OCI-LY1 (cell line): ENCODE measurements around the gene ADAM33.

Experiments
- EZH2 ChIP-seq: fragments of 200-600 bp; sonication (generic), shearing (Covaris generic); IDR thresholded peaks from 2 replicates; pipeline ENCODE4 v1.8.0; 2017; ENCODE audit warnings: borderline replicate concordance, mixed run types, mild to moderate bottlenecking, antibody characterized with exemption, low read length, moderate library complexity, mixed read lengths
- TF ChIP-seq, protein P1 (sequence below): fragments of 200-600 bp; sonication (generic), shearing (Covaris generic); IDR thresholded peaks from 2 replicates; pipeline ENCODE4 v1.5.1; 2017; ENCODE audit warnings: mild to moderate bottlenecking, antibody characterized with exemption, low read length, moderate library complexity, mixed read lengths

DNA sequence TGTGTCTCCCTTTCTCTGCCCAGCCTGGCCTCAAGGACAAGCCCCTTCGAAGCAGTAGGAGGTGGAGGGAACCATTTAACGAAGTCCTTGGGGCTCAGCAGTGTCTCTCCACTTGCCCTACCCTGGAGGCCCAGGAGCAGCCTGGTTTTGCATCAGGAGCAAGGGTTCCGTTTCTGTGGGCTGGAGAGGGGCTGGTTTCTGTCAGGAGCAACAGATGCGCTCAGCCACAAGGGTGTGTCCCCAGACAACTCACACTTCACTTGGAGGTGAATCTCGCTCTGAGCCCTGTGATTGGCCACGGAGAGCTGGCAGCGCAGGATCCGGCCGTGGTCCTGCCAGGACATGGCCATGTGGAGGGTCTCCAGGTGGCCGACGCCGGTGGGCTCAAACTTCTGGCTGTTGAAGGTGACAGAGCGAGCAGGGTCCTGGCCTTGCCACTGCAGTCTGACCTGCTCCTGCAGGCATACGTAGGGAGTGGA is 23.7 kb upstream of the ADAM33 start:
- TF ChIP-seq EZH2 = no peak
- TF ChIP-seq, protein P1, sequence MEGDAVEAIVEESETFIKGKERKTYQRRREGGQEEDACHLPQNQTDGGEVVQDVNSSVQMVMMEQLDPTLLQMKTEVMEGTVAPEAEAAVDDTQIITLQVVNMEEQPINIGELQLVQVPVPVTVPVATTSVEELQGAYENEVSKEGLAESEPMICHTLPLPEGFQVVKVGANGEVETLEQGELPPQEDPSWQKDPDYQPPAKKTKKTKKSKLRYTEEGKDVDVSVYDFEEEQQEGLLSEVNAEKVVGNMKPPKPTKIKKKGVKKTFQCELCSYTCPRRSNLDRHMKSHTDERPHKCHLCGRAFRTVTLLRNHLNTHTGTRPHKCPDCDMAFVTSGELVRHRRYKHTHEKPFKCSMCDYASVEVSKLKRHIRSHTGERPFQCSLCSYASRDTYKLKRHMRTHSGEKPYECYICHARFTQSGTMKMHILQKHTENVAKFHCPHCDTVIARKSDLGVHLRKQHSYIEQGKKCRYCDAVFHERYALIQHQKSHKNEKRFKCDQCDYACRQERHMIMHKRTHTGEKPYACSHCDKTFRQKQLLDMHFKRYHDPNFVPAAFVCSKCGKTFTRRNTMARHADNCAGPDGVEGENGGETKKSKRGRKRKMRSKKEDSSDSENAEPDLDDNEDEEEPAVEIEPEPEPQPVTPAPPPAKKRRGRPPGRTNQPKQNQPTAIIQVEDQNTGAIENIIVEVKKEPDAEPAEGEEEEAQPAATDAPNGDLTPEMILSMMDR = no peak
